AG09319 (cell line): ENCODE data around the gene RECQL5.

ENCODE experiments used
- DNase-seq: peaks from one replicate; pipeline ENCODE4 v3.0.0-alpha.2; 2010; ENCODE audit warnings: low read depth; ENCODE audit errors: extremely low read depth
- CTCF ChIP-seq: IDR thresholded peaks from 2 replicates; pipeline ENCODE4 v1.5.1; 2011; ENCODE audit warnings: low read depth, mild to moderate bottlenecking, inconsistent platforms, low read length, moderate library complexity

The RECQL5 gene

GRCh38 chr17:75634754-75635609 is 32.0 kb downstream of the RECQL5 start:
- no peak for DNase-seq
- TF ChIP-seq CTCF: no peak

GRCh38 chr17:75634376-75634740 is 32.6 kb downstream of the RECQL5 start:
- DNase-seq: no peak
- TF ChIP-seq CTCF: no peak

GRCh38 chr17:75633486-75634375 is 33.2 kb downstream of the RECQL5 start:
- DNase-seq: peak; percentile 77
- peak; percentile 79 for TF ChIP-seq CTCF

GRCh38 chr17:75632863-75633485 is 34.0 kb downstream of the RECQL5 start, which contains the start of gene SMIM5:
SMIM5 (plus strand) TSS chr17:75633434; CDS start chr17:75640202, 6,768 bp downstream.
- peak; percentile 63 for DNase-seq
- peak; percentile 95 for TF ChIP-seq CTCF

GRCh38 chr17:75632428-75632827 is 34.5 kb downstream of the RECQL5 start:
- no peak for TF ChIP-seq CTCF
- DNase-seq: no peak

- no peak for TF ChIP-seq CTCF
- DNase-seq: no peak
These were observed 35.6 kb downstream of the RECQL5 start for GRCh38 chr17:75631353-75631752.
